Right kidney (tissue), 9 donors: ENCODE results near the gene PLEKHH2.
A peak's percentile ranks its signal among the peaks of the same experiment; 100 is the strongest.
"Not testable (repeated sequence)": the region's sequence is repeated elsewhere in the genome, so short reads cannot be mapped to it uniquely, and the experiment has no call there.

Experiments used
- DNase-seq: peaks from one replicate; pipeline ENCODE4 v3.0.0-alpha.2; 2016
- long read RNA-seq, 8 donors: transcript quantifications; one replicate each; lab custom pipeline, GENCODE V29; 2026

The PLEKHH2 gene
- long read RNA-seq, donor 1: 0 reads
- long read RNA-seq, donor 2: 0 reads
- long read RNA-seq, donor 3, partial matches to known transcripts: 5 of 5 reads
- long read RNA-seq, donor 3, other reads (novel, unspliced or antisense): 0 of 5 reads
- long read RNA-seq, donor 4, partial matches to known transcripts: 11 of 13 reads
- long read RNA-seq, donor 4, other reads (novel, unspliced or antisense): 0 of 13 reads
- long read RNA-seq, donor 5, partial matches to known transcripts: 7 of 7 reads
- long read RNA-seq, donor 5, other reads (novel, unspliced or antisense): 0 of 7 reads
- long read RNA-seq, donor 6, partial matches to known transcripts: 0 of 1 reads
- long read RNA-seq, donor 6, other reads (novel, unspliced or antisense): 0 of 1 reads
- long read RNA-seq, donor 7, partial matches to known transcripts: 5 of 6 reads
- long read RNA-seq, donor 7, other reads (novel, unspliced or antisense): 0 of 6 reads
- long read RNA-seq, donor 8: 0 reads

DNA sequence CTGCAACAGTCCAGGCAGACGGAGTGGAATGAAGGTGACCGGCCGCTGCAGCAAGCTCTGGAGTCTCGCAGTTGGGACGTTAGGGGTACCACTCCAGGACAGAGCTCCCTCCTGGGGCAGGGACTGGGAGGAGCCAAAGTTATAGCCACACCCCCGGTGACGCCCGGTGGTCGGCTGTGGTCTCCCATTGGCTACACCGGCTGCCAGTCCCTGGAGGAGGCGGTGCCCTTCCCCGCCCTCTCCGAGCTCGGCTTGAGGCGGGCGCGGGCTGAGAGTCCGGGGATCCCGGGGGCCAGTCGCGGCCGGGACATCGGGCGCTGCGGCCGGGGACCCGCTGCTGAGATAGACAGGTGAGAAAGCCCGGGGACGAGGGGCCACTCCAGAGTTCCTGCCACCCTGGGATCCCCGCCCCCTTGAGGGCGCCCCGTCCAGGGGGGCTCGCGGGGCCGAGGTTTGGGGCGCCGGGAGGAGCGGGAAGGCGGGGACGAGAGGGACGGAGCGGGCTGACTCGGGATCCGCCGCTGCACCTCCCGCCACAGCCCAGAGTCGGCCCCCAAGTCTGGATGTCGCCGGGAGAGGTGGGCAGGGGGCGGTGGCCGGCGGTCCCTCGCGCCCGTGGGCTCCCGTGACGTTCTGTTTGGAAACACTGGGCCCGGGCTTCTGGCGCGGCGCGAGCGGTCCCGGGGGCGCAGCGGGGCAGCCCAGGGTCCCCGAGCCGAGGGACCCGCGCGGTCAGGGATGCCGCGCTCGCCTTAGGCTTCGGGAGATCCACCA is at the start of gene PLEKHH2:
PLEKHH2 (plus strand) TSS at position 231 of the 774 bp plus-strand sequence. CDS start 7,414 bp downstream, outside the sequence.
- peak; percentile 95 for DNase-seq

DNA sequence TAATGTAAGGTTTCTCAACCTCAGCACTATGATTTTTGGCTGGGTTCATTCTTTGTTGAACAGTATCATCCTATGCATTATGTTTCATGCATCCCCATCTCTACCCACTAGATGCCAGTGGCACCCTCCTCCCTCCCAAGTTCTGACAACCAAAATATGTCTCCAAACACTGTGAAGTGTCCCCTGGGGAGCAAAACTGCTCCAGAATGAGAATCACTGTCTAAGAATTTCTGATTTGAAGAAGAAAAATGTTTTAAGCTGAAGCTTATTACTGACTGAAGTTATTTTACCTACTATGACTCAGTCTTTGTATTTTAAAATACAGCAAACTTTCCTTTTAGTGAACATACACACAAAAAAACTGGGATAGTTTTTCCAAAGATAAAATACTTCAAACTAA is 44.6 kb upstream of the PLEKHH2 start:
- no peak for DNase-seq

DNA sequence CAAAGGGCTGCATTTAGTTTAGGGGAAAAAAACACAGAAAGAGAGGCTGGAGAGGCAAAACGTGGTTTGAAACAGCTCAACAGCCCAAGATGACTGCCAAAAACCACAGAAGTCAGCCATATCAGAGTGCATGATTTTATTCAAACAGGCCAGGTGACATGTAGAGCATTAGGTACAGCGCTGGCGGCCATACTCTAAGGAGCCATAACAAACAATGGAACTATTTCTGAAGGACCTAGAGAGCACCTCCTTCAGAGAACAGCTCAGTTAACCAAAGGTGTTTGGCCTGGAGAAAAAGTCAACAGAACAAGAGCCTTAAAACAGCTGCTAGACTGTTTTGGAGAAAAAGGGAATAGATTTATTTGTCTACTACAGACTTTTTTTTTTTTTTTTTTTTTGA is 43.8 kb upstream of the PLEKHH2 start:
- no peak for DNase-seq

DNA sequence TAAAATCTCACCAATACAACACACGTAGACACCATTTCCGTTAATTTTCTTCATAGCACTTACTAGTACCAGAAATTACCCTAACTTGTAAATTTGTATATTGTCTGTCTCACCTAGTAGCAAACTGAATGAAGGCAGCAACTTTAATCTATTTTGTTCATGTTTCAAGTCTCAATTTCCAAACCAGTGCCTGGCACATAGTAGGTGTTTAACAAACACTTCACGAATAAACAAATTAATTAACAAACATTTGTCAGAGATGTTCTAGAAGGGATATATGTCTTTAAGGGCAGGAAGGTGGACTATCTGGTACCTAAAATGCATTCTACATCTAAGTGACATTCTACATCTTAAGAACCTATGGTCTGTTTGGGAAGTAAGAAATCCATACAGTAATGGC is 42.2 kb upstream of the PLEKHH2 start:
- DNase-seq: no peak

DNA sequence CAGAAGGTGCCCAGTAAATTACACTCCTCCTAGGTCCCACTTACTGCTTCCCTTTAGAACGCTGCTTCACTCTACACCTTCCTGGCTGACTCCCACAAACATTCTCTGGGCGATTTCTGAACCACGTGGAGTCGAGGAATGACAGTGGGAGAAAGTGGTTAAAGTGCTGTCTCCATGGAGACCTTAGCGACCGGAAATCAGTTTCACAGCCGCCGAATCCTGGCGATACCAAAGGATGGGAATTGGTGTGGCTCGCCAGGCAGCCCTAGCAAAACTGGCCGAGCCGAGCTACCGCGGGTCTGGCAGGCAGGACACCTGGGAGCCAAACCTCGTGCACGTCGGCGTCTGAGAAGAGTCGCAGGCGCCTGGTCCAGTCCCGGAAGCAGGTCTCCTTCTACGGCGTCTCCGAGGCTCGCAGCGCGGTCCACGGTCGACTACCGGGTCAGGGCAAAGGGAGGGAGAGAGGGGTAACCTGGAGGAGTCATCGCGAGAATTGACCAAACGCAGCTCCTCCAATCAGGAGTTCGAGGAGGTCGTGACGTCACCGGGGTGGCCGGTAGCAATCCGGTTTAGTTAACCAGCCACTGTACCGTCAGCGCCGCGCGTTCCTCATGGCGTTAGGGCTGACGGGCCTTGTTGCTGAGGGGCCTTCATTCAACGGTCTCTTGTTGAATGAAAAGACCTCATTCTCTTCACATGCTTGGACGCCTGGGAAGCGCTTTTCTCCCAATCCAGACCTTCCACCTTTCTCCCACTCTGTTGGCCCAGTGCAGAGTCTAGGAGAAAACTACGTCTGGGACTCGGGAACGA is 41.3 kb upstream of the PLEKHH2 start, which contains the start of gene THADA:
THADA (minus strand) TSS at position 436 of the 810 bp plus-strand sequence. CDS start 3,646 bp downstream, outside the sequence.
- DNase-seq: peak; percentile 93

DNA sequence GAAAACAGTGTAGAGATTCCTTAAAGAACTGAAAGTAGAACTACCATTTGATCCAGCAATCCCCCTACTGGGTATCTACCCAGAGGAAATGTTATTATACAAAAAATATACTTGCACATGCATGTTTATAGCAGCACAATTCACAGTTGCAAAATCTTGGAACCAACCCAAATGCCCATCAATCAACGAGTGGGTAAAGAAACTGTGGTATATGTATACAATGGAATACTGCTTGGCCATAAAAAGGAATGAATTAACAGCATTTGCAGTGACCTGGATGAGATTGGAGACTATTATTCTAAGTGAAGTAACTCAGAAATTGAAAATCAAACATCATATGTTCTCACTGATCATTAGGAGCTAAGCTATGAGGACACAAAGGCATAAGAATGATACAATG is 36.5 kb upstream of the PLEKHH2 start:
- not testable (repeated sequence) for DNase-seq

DNA sequence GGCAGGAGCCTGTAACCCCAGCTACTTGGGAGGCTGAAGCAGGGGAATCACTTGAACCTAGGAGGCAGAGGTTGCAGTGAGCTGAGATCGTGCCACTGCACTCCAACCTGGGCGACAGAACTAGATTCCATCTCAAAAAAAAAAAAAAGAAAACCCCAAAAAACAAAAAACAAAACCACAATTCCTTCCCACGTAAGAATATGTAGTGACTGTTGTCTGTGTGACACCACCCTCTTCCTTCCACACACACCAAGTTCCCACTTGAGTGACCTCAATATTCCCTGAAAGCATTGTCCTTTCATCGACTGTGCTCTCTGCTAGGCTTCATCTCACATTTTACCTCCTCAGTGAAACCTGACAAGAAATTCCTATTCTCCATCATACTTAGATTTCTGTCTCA is 32.4 kb upstream of the PLEKHH2 start:
- no peak for DNase-seq

DNA sequence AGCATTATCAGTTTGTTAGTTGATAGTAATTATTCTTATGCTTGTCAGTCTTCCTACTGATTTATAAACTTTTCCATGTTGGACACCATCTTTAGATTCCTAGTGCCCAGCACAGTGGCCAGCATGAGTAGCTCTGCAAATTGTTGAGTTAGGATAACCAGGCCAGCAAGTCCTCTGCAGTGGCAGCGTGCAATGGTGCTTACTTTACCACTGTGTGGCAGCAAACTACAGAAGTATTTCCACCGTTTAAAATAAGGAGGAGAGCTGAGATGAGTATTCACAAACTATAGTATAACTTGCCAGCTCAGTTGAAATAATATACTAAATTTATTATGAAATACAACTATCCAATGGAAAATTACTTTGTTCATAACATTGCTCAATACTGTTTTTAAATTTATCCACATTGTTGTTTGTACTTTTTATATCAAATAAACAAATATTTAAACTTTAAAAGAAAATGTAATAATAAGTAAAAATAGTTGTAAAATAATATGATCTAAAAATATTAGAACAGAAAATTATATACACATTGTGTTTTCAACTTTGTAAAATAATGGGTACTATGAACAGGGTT is 31.9 kb upstream of the PLEKHH2 start:
- DNase-seq: no peak

DNA sequence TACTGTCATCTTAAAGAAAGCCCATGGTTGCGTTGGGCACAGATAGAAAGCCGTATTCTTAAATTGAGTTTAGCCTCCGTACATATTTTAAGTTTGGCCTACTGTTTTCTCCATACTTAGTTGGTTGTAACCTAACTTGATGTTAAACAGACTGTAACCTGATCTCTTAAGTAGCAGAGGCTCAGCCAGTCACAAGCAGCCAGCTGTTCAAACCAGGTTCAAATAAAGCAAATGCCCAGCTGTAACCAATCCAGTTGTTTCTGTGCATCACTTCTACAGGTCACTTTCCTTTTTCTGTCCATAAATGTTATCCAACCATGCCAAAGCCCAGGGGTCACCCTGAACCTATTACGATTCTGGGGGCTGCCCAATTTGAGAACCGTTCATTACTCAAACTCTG is 31.2 kb upstream of the PLEKHH2 start:
- no peak for DNase-seq

DNA sequence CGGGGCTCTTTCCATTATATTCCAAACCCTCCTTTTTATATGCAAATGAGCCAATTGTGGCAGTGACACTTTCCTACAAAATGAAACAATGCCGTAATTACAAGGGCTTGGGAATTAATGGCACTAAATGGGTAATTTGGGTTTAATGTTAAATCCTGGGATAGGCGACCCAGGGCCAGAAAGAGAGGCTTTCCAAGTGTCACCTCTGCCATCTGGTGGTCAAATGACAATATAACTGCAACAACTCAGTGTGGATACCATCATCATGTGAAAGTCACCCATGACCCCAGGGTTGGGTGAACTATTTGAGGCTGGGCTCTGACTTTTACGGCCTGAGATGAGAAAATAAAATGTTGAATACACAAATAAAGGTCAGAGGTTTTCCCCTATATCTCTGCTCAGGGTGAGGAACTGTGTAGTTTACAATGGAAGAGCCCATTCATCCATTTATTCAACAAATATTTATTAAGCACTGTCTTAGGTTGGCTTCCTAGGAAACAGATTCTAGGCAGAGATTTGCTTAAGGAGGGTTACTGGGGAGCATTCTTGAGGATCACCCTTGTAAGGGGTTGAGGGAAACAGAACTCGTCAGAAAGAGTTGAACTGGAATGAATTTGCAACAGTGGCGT is 27.7 kb upstream of the PLEKHH2 start:
- DNase-seq: no peak

DNA sequence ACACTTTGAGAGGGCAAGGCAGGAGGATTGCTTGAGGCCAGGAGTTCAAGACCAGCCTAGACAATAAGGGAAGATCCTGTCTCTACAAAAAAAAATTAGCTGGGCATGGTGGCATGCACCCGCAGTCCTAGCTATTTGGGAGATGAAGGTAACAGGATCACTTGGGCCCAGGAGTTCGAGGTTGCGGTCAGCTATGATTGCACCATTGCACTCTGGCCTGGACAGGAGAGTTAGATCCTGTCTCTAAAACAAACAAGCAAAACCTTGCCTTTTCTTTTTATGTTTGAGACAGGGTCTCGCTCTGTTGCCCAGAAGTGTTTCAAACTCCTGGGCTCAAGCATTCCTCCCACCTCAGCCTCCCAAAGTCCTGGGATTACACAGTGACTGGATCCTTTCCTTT is 26.7 kb upstream of the PLEKHH2 start:
- DNase-seq: no peak

DNA sequence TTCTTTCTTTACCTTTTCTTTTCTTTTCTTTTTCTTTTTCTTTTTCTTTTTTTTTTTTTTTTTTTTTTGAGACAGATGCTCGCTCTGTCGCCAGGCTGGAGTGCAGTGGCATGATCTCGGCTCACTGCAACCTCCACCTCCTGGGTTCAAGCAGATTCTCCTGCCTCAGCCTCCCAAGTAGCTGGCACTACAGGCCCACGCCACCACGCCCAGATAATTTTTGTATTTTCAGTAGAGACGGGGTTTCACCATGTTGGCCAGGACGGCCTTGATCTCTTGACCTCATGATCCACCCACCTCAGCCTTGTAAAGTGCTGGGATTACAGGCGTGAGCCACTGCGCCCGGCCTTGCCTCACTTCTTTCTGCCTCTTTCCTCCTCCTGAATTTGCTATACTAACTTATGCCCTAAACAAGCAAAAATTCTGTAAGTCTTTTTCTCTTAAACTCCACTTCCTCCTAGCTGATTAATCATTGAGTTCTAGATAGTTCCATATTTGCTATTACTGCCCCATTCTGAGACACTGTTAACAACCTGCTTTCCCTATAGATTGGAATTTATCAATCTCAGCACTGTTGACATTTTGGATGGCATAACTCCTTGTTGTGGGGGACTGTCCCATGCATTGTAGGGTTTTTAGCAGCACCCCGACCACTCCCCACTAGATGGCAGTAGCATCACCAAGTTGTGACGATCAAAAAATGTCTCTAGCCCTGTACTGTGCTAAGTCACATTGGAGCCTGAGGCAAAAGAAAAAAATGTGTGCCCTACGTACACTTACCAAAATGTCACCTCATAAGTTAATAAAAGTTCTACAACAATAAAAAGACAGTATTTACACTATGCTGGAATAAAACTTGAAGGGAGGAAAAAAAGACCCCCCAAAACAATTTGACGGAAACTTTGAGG is 24.8 kb upstream of the PLEKHH2 start:
- DNase-seq: peak; percentile 57

DNA sequence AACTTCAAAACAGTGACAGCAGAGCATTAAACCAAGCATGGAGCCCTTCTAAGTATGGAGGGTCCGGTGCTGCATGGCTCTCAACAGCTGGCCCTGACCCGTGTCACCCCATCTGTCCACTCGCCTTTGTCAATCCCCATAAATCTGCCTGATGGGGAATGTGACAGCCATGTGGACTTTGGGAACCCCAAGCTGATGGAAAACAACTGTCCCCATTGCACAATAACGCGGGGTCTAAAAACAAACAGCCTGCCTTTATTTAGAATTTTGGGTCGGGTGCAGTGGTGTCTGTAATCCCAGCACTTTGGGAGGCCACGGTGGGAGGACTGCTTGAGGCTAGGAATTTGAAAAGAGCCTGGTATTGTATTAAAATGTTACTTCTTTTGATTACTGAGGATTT is 24.1 kb upstream of the PLEKHH2 start:
- DNase-seq: no peak

DNA sequence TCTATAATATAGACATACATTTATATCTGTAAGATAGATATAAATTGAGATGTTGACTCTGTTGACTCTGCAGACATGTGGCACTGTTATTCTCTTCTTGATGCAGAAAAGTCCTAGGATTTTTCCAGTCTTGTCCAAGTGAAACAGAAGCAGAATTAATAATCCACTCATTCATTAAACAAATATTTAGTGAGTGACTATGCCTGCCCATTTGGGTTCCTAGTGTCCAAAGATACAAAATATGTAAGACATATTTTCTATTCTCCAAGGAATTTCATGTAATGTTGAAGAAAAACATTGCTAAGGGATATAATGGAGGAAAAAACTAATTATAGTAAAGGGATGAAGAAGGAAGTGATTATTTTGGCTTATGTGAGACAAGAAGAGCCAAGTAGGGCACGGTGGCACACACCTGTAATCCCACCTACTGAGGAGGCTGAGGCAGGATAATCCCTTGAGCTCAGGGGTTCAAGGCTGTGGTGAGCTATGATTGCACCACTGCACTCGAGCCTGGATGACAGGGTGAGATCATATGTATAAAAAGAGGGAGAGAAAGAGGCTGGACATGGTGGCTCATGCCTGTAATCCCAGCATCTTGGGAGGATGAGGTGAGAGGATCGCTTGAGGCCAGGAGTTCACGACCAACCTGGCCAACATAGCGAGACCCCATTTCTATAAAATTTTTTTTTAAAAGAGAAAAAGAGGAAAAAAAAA is 19.9 kb upstream of the PLEKHH2 start:
- no peak for DNase-seq

DNA sequence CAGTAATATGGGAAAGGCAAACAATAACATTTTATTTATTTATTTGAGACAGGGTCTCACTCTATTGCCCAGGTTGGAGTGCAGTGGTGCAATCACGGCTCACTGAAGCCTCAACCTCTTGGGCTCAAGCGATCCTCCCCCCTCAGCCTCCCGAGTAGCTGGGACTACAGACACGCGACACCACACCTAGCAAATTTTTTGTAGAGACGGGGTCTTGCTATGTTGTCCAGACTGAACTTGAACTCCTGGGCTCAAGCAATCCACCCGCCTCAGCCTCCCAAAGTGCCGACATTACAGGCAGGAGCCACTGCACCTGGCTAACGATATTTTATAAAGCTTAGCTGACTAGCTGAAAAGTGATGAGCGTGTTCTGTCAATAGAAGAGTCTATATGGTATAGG is 17.5 kb upstream of the PLEKHH2 start:
- no peak for DNase-seq

DNA sequence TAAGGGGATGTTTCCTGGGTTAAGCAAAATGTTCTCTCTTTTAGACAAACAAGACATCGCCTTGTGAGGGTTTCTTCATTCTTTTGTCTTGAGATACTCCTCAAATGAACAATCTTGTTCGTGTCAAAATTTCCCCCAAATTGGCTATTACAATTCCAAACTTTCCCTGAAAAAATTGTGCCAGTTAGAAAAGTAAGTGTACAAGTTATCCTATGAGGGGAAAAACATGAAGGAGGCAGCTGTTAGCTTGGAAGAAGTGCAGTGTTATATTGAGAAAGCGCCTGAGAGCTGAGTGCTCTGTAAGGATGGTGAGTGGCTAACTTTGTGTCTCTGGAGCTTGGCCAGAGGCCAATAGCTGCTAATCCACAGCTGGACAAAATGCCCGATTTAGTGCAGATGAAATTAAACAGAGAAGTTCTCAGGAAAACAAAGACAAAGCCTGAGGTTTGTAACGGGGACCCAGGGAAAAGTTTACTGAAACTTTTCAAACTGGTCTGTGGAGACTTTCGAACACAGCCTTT is 14.1 kb upstream of the PLEKHH2 start:
- DNase-seq: no peak

DNA sequence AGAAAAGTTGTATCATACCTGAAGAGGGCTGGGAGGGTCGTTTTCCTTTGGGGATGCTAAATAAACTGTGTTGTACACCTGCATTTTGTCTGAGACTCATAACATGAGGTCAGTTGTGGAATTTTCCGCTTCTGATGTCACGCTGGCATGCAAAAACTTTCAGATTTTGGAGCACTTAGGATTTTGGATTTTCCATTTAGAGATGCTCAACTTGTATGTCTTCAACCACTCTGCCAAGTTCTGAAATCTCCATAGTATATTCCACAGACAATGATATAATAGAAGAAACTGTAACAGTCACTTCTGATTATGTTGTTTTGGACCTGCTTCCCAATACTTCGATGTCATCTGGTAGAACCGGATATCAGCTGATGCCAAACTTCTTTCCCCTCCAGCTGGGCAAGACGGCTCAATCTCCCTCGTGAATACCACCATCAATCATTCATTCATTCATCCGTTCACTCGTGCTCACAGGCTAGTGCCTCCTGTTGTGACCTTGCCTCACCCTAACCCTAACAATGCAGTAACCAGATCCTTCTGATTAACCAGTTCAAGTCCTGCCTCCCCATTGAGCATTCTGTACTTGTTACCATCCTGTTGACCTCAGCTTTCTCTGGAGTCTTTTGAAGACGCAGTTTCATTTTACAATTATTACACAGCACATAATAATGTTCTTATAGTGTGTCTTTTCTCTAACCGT is 5.3 kb upstream of the PLEKHH2 start:
- DNase-seq: no peak

DNA sequence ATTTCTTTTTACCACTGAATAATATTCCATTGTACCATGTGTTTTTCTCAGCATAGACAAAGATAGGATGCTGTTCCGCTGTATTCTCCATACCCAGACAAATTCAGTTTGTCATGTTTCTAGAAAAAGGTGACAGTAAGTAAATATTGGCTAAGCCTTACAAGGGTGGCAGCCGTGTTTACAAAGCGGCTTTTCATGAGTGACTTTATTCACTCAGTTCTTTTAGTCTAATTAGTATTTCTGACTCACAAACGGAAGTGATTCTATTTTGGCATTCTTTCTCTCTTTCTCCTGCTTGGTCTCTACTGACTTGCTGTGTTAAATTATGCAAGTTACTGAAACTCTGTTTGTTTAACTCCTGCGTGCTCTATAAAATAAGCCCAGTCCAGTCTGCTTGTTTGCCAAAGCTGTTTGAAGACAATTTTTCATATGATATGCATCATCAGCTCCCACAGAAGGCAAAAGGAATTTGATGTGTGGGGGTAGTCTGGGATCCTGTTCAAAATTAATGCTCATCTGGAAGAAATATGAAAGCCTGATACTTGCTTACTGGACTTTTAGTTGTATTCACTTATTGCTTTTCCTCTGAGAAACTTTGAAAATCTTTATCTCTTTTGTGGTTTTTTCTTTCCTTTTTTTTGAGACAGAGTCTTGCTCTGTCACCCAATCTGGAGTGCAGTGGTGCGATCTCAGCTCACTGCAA is 2.3 kb upstream of the PLEKHH2 start:
- peak; percentile 39 for DNase-seq
